ENCODE measurements around the gene AKT2. TPM values are rescaled to one million over a fixed set of nuclear protein-coding genes. Genes with fewer than 3 reads are reported as not detected.

Gene AKT2
- polyA plus RNA-seq, 3 donors, result 11.4 to 122 (median 16.3) TPM

- no peaks in the 10 kb centered on the region for H3K4me1 ChIP-seq (ENCODE audit: control insufficient read depth in 1 of 2, insufficient read depth in 2 of 2, low read length in 2 of 2)
- 76% methylated on average over 11 of the region's 11 CpGs for WGBS (ENCODE audit: insufficient coverage)
These were observed 35.4 kb downstream of the AKT2 start for GRCh38 chr19:40249781-40250180.

GRCh38 chr19:40249201-40249600 lies 35.9 kb downstream of the AKT2 start:
- Histone ChIP-seq H2AFZ (ENCODE audit: insufficient read depth, low read depth, low read length, poor library complexity, severe bottlenecking) (no peak overlapping the region), H3K27ac (ENCODE audit: low read depth in 1 of 2, low read length in 2 of 2) (no peak overlapping the region), H3K4me1 (ENCODE audit: control insufficient read depth in 1 of 2, insufficient read depth in 2 of 2, low read length in 2 of 2) (no peaks in the 10 kb centered on the region), H3K27me3 (ENCODE audit: control insufficient read depth in 2 of 2, insufficient read depth in 2 of 2, low read length in 2 of 2) (no peaks in the 10 kb centered on the region), H3K4me2 (replicated peaks; ENCODE audit: extremely low read depth, low read length, poor library complexity, severe bottlenecking) (no peak overlapping the region), H3K79me2 (ENCODE audit: insufficient read depth, low read length) (peaks cover 20% of the 10 kb centered on the region), H4K20me1 (ENCODE audit: insufficient read depth, low read length) (peaks cover 63% of the 10 kb centered on the region), H3K9me3 (replicated peaks in 1 of 2; ENCODE audit: control insufficient read depth in 1 of 2, insufficient read depth in 1 of 2, low read length in 2 of 2) (no peaks in the 10 kb centered on the region), H3K36me3 (replicated peaks in 1 of 2; ENCODE audit: control insufficient read depth in 1 of 2, insufficient read depth in 2 of 2, low read length in 2 of 2) (peaks cover 44 to 78% of the 10 kb centered on the region in 2 donors), H3K9ac (ENCODE audit: insufficient read depth, low read length, poor library complexity, severe bottlenecking) (no peak overlapping the region), H3K4me3 (replicated peaks in 1 of 3; ENCODE audit: low read depth in 2 of 3, low read length in 3 of 3) (no peak overlapping the region)
- Mint-ChIP-seq H3K4me1 (no peaks in the 10 kb centered on the region), H3K9me3 (peaks cover 0 to 1% (median 0%) of the 10 kb centered on the region in 7 donors), H3K36me3 (peaks cover 56 to 76% of the 10 kb centered on the region in 2 donors), H3K27ac (peak overlapping the region in 2 of 7 donors; percentile 31 to 50), H3K4me3 (no peak overlapping the region), H3K27me3 (ENCODE audit: low read depth in 3 of 3) (peaks cover 0 to 2% (median 0%) of the 10 kb centered on the region in 3 donors)
- DNase-seq, result no peak
- intact Hi-C loops (cut with micrococcal nuclease), result no loop called here
- 48% methylated on average over 4 of the region's 10 CpGs for WGBS (ENCODE audit: insufficient coverage)
- TF ChIP-seq CTCF (IDR thresholded peaks at IDR 0.05), result no peak

More at GRCh38 chr19:40249781-40250180, 35.4 kb downstream of the AKT2 start:
- H3K4me2 ChIP-seq (replicated peaks; ENCODE audit: extremely low read depth, low read length, poor library complexity, severe bottlenecking), result no peak overlapping the region
- H3K27me3 ChIP-seq (ENCODE audit: control insufficient read depth in 2 of 2, insufficient read depth in 2 of 2, low read length in 2 of 2), result no peaks in the 10 kb centered on the region
- Mint-ChIP-seq H3K27me3 (ENCODE audit: low read depth in 3 of 3) (peaks cover 0 to 2% (median 0%) of the 10 kb centered on the region in 3 donors), H3K36me3 (peaks cover 56 to 76% of the 10 kb centered on the region in 2 donors), H3K9me3 (peaks cover 0 to 1% (median 0%) of the 10 kb centered on the region in 7 donors), H3K4me1 (no peaks in the 10 kb centered on the region), H3K27ac (peak overlapping the region in 2 of 7 donors; percentile 37 to 50), H3K4me3 (no peak overlapping the region)
- H3K4me3 ChIP-seq (replicated peaks in 1 of 3; ENCODE audit: low read depth in 2 of 3, low read length in 3 of 3), result no peak overlapping the region
- TF ChIP-seq CTCF (IDR thresholded peaks at IDR 0.05), result no peak
- H3K79me2 ChIP-seq (ENCODE audit: insufficient read depth, low read length), result peaks cover 15% of the 10 kb centered on the region
- H3K27ac ChIP-seq (ENCODE audit: low read depth in 1 of 2, low read length in 2 of 2), result no peak overlapping the region
- DNase-seq, result no peak
- H3K9ac ChIP-seq (ENCODE audit: insufficient read depth, low read length, poor library complexity, severe bottlenecking), result no peak overlapping the region
- intact Hi-C loops (cut with micrococcal nuclease), result no loop called here
- H3K36me3 ChIP-seq (replicated peaks in 1 of 2; ENCODE audit: control insufficient read depth in 1 of 2, insufficient read depth in 2 of 2, low read length in 2 of 2), result peaks cover 50 to 78% of the 10 kb centered on the region in 2 donors
- H4K20me1 ChIP-seq (ENCODE audit: insufficient read depth, low read length), result peaks cover 60% of the 10 kb centered on the region
- no peaks in the 10 kb centered on the region for H3K9me3 ChIP-seq (replicated peaks in 1 of 2; ENCODE audit: control insufficient read depth in 1 of 2, insufficient read depth in 1 of 2, low read length in 2 of 2)
- H2AFZ ChIP-seq (ENCODE audit: insufficient read depth, low read depth, low read length, poor library complexity, severe bottlenecking), result no peak overlapping the region
